NCI-H1436 treated with DMSO at 0.1 percent for 48 hours (cell line): ENCODE measurements around the gene STRA8.

ENCODE experiments used
- DNase-seq: peaks from one replicate; lab custom pipeline; 2025; lab: John Stamatoyannopoulos, UW

Gene STRA8, protein sequence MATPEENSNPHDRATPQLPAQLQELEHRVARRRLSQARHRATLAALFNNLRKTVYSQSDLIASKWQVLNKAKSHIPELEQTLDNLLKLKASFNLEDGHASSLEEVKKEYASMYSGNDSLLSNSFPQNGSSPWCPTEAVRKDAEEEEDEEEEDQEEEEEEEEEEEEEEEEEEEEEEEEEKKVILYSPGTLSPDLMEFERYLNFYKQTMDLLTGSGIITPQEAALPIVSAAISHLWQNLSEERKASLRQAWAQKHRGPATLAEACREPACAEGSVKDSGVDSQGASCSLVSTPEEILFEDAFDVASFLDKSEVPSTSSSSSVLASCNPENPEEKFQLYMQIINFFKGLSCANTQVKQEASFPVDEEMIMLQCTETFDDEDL

DNA sequence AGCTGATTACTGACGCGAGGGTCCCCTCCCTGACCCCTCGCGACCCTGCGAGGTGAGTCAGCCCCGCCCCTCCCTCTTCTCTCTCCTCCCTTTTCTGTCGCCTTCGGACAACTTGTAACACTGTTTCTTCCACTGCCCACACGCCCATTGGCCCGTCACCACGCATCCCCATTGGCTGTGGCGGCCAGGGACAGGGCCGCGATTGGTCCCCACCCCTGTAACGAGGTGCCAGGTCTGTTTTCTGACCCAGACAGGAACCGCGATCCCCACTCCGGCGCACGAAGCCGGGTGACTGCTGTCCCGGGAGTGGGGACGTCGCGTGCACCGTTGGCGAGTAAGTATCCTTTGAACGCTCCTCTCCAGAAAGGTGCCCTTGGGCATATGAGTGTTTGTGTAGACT, at the start of gene STRA8:
TSS of gene STRA8 (plus strand) at position 269 of the 400 bp plus-strand sequence. CDS start 6,687 bp downstream, outside the sequence.
- no peak for DNase-seq

DNA sequence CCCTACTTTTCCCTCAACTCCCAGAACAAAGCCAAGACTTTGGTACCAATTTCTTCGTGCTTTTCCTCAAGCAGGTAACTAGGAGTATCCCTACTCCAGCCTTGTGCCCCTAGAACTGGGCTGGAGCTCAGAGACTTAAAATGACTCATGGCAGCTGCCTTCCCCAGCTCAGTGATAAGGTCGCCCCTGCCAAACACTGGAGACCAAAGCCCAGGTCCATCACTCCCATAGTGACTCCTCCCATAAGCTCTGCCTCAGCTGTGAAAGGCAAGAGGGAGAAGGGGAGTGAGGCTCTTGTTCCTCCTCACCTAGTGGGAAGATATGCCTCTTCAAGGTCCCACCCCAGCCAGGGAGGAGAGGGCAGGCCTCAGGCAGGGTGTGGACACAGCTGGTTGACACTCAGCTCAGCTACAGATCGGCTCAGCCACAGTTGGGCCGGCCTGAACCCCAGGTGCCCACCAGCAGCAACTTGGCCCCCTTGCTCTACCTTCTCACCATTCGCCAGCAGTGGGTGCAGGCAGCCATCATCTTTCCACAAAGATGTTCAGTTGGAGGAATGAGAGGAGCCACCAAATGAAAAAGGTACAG, 49.3 kb upstream of the STRA8 start:
- DNase-seq, result no peak

DNA sequence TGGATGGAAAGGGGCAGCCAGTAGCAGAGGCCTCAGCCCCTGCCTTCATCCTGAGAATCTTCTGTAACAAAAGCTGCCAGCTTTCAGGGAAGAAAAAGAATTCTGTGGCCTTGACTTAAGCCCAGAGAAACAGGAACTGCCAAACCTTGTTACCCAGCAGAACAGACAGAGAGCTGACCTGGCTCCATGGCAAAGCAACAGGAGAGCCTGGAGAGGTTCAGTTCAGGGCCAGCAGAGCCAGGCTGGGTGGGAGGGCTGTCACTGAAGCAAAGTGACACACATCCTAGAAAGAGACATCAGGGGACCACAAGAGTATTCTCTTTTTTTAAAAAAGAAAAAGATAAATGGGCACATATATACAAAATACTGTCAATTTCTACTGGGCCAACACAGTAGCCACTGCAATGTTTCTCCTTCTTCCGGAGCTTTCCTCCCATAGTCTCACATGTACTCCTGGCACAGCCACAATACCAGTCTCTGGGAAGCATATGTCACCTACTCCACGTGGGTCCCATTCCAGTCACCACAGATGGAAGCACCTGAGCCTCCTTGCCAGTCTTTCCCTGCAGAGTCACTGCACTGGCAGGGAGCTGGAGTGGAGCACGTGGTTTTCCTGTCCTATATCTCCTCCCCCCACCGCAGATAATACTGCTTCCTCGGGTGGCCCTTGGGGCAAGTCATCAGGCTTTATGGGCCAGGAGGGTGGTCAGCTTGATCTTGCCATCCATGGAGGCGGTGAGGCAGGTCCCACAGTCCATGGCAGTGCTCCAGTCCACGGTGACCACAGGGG, 48.0 kb upstream of the STRA8 start:
- no peak for DNase-seq

DNA sequence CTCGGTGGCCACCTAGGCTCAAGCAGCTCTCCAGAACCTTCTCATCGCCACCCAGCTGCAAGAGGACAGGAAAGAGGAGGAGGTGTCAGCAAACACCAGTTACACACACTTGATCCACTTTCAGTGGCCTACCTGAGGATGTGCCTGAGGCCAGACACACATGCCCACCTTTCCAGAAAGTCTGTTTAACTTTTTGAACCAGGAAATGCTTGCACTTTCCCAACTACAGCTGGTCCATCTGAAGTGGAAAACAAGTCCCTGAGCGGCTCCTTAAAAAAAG, 47.4 kb upstream of the STRA8 start:
- DNase-seq, result no peak

DNA sequence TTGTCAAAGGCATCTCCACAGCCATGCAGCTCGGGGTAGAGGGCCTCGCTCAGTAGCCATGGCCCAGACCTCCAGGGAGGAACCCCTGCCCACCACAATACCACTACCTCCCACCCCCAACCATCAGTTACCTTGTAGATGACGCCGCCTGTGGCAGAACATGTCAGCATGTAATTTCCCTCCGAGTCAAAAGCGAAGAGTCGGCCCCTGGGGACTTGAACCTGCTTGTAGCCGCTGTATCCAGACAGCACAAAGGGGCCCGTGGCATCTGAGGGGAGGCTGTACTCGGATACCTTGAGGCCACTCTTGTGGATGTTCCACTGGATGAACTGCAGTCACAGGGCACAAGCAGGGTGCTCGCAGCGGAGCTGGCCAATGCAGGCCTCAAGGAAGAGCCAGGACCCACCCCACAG, 46.8 kb upstream of the STRA8 start:
- DNase-seq, result no peak

DNA sequence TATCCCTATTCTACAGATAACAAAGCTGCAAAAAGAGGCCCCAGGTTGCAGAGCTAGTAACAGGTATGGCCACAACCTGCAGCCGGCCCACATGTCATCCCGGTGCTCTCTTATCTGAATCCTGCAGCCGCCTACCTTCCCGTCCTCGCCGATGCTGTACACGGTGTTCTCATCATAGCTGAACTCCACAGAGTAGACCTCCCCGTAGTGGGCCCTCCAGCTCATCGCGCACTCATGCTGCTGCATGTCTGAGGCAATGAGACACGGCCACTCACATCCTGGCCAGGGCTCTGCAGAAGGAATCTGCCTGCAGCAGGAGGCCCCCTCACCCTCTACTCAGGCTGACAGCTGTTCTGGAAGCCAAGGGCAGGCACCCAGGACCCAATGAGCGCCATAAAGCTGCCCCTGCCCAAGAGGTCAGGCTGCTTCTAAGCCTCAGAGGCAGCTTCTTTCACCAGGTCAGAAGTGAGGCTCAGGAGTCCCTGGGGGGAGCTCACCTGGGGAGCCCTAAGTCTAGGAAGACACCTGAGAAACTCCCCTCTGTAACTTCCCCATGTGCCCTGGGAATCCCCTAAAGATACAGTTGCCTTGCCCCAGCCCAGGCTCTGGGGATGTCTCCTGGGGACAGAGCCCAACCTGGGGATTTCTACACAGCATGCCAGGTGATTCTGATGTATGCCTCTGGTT, 45.2 kb upstream of the STRA8 start:
- DNase-seq, result no peak

DNA sequence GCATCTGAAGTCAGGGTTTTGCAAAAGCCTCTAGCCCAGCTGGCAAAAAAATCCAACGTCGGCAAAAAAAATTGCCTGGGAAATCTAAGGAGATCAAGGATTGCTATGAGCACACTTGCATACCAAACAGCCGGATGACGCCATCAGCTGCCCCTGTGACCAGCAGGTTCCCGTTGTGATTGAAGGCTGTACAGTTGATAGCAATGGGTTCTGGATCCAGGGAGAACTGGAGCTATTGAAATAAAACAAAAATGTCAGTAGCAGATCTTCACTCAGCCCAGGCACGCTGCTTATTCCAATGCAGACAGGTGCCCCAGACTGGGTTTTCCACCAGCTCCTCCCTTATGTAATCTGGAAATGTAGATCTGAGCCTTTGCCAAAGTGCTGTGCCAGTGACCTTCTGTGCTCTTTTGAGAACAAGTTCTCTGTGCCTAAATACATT, 44.4 kb upstream of the STRA8 start:
- no peak for DNase-seq

DNA sequence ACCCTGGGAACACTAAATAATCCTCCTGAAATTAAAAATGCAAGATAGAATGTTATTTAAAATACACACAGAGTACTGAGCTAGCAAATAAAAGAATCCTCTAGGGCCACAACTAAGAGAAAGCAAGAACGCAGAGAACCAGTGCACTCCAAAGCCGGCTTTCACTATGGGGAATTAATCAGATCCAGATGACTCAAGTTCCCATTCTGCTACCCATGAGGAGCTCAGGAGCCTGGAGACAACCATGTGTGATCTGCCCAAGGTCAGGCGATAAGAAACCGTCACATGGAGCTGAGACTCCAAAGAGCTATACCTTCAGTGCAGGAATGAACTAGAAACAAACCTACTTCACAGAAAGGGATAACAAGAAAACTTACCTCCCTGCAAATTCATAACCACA, 43.7 kb upstream of the STRA8 start:
- DNase-seq, result no peak

DNA sequence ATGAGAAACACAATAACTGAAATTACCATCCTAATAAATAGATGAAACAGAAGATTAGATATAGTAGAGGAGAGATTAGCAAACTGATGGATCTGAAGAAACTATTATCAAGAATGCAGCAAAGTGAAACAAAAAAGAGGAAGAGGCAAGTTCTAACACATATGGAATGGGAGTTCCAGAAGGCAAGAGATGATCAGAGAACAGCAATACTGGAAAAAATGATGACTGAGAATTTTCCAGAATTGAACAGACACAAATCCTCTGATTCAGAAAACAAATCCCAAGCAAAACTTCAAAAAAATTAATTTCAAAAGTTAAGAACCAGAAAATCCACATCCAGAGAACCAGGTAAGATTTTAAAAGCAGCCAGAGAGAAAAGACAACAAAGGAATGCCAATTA, 42.9 kb upstream of the STRA8 start:
- DNase-seq, result no peak

DNA sequence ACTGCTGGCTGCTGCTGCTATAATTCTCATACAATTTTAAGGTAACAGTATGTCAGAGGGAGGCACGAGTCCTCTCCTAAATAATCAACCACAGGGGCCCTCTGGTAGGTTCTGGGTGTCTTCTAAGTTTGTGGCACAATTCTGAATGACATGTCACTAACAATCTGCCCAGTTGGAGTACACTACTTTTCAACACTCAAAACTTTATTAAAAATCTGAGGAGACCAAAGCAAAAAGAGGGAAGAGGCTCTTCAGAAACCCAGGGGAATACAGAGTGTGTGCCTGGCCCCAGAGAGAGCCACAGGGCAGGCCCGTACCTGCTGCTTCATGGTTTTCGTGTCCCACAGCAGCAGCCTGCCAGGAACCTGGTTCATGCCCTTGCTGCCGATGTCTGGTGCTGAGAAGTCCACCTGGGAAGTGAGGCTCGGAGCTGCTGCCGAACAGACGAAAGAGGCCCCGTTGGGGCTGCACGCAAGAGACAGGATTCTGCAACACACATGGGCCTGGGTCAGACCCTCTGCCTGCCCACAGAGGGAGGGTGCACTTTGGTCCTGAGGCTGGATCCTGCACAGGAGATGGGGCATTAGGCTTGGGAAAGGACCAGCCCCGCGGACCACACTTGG, 40.6 kb upstream of the STRA8 start:
- DNase-seq, result no peak

DNA sequence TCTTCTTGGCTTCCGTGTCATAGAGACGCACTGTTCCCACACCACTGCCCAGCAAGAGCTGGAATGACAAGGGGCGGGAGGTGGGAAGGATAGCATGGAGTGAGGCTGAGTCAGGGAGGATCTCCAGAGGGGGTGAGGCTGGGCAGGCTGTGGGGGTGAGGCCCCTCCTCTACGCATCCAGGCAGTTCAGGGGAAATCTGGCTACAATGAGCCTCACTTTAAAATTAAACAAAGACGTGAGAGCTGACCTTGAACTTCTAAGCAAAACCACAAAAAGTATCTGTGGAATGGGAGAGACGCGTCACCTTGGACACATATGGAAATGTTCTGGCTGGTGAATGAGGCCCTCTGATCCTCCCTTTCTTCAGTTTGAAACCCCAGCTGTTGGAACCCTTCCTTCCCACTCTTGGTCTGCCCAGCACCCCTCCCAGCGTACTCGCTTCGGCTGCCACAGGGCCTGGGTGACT, 40.0 kb upstream of the STRA8 start:
- DNase-seq, result no peak

DNA sequence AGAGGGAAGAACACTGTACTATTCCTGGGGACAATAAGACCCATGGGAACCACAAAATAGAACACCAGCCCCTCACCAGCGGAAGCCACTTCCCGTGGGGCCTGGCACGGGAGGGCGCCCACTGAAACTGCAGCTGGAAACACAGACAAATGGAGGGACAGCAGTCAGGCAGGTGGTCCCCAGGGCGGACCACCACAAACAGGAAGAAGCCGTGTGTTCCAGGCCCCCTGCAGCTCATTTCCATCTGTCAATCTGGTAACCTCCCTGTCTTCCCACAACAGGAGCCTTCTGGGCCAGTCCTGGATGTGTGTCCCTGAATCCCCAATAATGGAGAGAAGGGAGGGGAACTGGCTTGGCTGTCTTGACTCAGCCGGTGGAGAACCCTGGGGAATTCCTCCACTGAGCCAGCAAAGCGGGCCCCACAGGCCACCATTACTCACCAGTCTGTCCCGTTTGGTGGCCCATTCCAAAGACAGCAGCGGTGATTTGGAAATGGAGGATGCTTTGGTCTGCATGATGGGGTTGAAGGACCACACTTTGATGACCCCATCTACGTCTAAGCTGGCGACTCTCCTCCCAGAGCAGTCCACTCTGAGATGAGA, 39.0 kb upstream of the STRA8 start:
- DNase-seq, result no peak

DNA sequence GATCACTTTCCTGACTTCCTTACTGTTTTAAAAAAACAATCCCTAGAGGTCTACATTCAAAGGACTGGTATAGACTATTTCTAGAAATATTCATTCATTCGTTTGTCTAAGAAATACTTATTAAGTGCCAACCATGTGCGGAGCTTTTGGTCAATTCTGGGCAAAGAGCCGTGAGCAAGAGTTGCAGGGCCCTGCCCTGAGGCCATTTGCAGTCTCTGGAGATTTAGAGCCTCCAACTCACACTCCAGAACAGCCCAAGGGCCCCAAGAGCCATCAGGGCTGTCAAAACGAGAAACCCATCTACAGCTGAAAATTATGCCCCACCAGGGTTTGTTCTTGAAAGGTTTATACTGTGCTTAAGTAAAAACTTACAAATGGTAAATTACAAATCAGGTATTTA, 38.5 kb upstream of the STRA8 start:
- DNase-seq, result no peak

DNA sequence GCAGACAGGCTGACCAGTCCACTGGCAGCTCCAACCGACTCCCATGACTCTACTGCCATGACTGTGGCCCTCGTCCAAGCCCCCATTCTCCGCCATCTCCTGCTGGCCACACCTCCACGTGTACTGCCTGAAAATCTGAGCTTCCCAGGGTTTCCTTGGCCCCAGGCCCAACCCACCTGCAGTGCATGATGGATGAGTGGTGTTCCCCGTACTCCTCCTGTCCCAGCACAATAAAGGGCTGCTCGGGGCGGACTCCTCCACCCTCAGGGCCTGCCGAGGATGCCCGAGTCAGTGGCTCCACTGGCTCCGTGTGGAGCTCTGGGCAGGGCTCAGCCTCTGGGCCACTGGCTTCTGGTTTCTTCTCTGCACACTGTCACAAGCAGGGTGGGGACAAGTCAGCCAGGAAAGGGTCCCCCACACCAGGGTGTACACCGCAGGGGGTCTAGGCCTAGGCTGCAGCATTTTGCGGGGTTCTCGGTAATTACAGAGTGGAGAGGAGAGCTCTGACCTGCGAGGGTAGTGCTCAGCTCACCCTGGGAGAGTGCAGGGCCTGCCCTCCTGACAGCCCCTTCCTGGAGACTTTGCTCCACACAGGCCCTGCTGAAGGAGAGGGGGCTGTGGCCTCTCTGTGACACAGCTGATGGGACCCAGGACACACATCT, 37.5 kb upstream of the STRA8 start:
- DNase-seq, result no peak

DNA sequence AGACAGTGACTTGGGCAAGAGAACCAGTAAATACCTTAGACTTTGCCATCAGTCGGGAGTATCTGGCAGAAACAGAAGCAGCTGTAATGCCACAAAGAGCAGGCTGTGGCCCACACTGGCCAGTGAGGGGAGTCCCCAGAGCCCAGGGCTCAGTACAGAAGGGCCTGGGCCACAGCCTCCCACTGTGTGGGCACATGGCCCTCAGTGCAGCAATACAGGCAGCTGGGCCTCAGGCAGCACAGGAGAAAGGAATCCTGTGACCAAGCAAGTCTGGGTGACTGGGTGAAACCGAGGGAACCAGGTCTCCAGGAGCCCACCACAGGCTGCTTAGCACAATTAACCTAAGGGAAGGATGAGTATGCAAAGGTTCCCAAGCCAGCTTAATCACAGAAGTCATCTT, 36.3 kb upstream of the STRA8 start:
- DNase-seq, result no peak

DNA sequence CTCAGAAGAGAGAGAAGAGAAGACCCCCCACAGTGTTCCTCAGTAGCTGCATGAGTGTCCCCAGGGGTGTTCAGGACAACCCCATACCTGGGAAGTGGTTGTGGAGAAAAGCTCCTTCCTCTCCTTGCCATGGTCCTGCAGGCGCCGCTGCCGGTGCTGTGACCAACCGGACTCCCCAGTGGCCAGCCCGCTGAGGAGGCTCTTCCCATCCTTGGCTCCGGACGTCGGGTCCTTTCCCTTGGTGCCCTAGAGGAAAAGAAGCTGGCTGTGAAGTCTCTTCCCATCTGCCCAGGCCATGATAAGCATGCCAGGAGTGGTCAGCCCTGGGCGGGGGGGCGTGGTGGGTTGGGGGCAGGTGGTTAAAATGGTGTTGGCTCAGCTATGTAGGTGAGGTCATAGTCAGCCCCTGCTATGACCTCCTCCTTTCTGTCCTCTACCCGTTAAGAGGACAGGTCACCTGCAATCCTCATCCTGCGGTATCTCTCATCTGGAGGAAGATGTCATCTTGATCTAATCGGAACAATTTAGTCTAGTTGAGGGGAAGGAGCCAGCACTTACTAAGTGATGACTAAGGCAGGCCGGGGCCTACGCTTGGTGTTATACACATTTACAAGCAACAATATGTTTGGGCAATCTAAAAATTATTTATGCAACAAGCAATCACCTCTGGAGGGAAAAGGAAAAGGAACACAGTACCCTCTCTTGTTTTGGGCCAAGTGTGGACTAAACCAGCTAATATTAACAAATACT, 35.6 kb upstream of the STRA8 start:
- DNase-seq, result no peak

DNA sequence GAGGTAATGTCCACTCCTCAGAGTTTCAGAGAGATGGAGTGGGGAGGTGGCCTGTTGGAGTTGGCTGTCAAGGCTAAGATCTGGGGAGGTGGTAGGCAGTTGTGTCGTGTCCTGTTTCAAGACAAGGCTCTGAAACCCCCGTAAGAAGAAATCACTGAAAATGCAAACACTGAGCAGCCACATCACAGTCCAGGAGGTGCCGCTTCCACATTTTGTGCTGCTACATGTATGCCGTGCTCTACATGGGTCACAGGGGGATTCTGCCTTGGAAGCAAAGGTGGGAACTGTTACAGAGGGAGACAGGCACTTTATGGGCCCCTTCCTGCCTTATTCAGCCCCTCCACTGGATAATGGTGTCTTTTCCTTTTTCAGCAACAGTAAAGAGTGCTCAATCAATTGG, 34.2 kb upstream of the STRA8 start:
- no peak for DNase-seq

DNA sequence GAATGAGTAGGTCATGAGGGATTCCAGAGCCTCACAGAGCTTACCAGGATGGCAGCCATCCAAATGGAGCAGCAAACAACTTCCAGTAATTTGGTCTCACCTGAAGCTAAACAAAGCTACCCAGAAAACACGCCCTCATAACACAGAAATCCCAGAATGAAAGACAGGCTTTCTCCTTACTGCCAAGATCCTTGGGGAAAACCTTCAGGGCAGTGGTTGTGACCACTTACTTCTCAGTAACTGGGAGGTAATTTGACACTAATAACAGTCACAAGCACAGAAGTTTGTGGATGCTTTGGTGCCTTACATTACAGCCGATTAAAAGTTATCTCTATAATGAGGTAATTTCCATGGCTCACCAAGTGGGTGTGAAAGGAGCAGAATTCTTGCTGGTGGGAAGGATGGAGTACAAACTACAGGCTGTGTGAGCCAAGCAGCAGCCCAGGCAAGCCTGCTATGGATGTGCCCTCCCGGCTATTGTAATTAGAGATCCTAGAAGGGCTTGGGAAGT, 32.8 kb upstream of the STRA8 start:
- DNase-seq, result no peak

DNA sequence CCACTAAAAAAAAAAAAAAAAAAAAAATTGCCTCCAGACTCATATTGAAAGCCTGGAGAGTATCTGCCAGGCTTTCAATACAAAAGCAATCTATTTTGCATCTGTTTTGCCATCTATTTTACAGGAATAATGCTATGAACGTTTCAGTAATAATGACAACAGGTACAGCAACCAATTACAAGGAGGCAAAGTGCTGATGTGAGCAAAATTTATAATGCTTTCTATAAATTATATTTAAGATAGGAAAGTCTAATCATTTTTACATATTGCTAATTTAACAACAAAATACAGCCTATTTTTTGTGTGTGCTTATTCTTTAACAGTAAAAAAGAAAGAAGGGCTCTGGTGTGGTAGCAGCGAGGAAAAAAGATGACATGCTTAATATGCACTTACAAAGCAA, 32.3 kb upstream of the STRA8 start:
- no peak for DNase-seq

DNA sequence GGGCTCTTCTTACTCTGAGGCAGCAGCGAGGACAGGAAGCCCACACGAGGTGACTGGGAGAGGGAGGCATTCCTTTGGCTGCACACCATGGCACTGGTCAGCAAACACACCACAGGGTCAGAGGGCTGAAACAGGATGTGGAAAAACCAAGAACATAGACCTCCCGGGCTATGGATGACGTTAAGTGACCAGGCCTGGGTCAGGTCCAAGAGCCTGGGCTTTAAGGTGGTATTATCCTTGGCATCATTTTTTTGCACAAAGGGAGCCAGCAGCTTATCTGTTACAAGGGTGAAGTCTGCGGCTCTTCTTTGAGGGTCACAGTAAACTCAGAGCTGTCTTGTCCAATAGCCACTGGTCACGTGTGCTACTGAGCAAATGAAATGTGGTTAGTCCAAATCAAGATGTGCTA, 29.3 kb upstream of the STRA8 start:
- DNase-seq, result no peak
